CD4-positive, alpha-beta T cell treated with Interleukin-21 for 1 hour (primary cell): ENCODE measurements around the gene RBM6.
A peak's percentile ranks its signal among the peaks of the same experiment; 100 is the strongest.
"Not testable (repeated sequence)": the region's sequence is repeated elsewhere in the genome, so short reads cannot be mapped to it uniquely, and the experiment has no call there.

Source experiments
- DNase-seq: peaks from one replicate; pipeline ENCODE4 v3.0.0-alpha.2; 2020

RBM6 gene

GRCh38 chr3:49939858-49940666, at the start of gene RBM6:
Gene RBM6, plus strand, starts transcription at chr3:49940150. Its CDS starts 22,492 bp downstream, at chr3:49962642.
- DNase-seq = peak; percentile 95

GRCh38 chr3:49895791-49896190, 44.2 kb upstream of the RBM6 start:
- no peak for DNase-seq

GRCh38 chr3:49896345-49896744, 43.6 kb upstream of the RBM6 start:
- no peak for DNase-seq

GRCh38 chr3:49898991-49899390, 41.0 kb upstream of the RBM6 start:
- no peak for DNase-seq

- no peak for DNase-seq
Observed at GRCh38 chr3:49899815-49900214, 40.1 kb upstream of the RBM6 start.

GRCh38 chr3:49900491-49901153, 39.3 kb upstream of the RBM6 start:
- DNase-seq = no peak

GRCh38 chr3:49901366-49902339, 38.3 kb upstream of the RBM6 start:
- no peak for DNase-seq

GRCh38 chr3:49902511-49903345, 37.2 kb upstream of the RBM6 start:
- no peak for DNase-seq

GRCh38 chr3:49903451-49904424, 36.2 kb upstream of the RBM6 start, which contains the start of gene MST1R:
Gene MST1R, minus strand, starts transcription at chr3:49903873. Its CDS starts 264 bp downstream, at chr3:49903609.
- DNase-seq = peak; percentile 85

- not testable (repeated sequence) for DNase-seq
Observed at GRCh38 chr3:49904448-49904847, 35.5 kb upstream of the RBM6 start.

GRCh38 chr3:49906073-49906743, 33.7 kb upstream of the RBM6 start:
- peak; percentile 55 for DNase-seq

- no peak for DNase-seq
Observed at GRCh38 chr3:49908373-49909199, 31.4 kb upstream of the RBM6 start.

GRCh38 chr3:49910409-49911123, 29.4 kb upstream of the RBM6 start:
- no peak for DNase-seq

GRCh38 chr3:49911124-49911420, 28.9 kb upstream of the RBM6 start:
- DNase-seq = no peak

- DNase-seq = no peak
Observed at GRCh38 chr3:49911611-49912010, 28.3 kb upstream of the RBM6 start.

- no peak for DNase-seq
Observed at GRCh38 chr3:49912881-49913281, 27.1 kb upstream of the RBM6 start.

GRCh38 chr3:49914906-49915305, 25.0 kb upstream of the RBM6 start:
- DNase-seq = no peak

- no peak for DNase-seq
Observed at GRCh38 chr3:49916686-49917085, 23.3 kb upstream of the RBM6 start.
